Inferior parietal cortex (tissue), 1 donor: Measurements from ENCODE around the gene YY1.
A peak's percentile ranks its signal among the peaks of the same experiment; 100 is the strongest.
"Not testable (repeated sequence)": the region's sequence is repeated elsewhere in the genome, so short reads cannot be mapped to it uniquely, and the experiment has no call there.

Experiments used
- DNase-seq: peaks from one replicate; pipeline ENCODE4 v3.0.0-alpha.2; 2016; ENCODE audit errors: extremely low spot score

YY1 gene

DNA sequence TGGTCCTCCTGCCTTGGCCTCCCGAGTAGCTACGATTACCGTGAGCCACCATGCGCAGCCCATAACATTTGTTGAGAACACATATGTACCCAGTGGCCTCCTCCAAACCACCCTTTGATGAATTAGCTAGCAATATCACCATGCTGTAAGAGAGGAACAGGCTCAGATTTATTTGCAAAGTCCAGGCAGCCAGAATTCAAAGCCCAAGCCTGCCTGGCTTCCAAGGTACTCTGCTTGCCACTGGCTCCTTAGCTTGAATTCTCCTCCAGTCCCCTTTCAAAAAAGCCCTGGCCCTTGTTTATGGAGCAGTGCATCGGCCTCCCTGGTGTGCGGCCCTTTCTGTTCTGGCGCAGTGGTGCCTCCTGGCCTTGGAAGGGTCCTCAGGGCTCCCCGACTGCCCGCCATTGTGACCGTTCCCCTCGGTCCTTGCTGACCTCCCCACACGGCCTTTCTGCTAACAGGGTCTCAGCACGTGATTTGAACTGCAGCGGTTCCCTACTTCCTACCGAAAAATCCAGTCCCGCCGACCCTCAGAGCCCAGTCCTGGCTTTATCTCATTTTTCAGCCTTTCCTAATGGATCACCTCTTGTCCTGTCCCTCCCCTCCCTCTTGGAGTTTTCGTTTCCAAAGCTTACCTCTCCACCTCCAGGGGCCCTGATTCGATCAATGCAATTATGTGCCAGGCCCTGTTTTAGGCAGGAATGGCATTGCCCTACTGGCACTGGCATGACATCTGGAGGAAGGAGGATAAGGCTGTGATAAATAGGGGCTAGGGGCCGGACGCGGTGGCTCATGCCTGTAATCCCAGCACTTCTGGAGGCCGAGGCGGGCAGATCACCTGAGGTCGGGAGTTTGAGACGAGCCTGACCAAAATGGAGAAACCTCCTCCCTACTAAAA, 45.3 kb downstream of the YY1 start:
- no peak for DNase-seq

GRCh38 chr14:100285021-100285912, 46.3 kb downstream of the YY1 start:
- DNase-seq = peak; percentile 68

DNA sequence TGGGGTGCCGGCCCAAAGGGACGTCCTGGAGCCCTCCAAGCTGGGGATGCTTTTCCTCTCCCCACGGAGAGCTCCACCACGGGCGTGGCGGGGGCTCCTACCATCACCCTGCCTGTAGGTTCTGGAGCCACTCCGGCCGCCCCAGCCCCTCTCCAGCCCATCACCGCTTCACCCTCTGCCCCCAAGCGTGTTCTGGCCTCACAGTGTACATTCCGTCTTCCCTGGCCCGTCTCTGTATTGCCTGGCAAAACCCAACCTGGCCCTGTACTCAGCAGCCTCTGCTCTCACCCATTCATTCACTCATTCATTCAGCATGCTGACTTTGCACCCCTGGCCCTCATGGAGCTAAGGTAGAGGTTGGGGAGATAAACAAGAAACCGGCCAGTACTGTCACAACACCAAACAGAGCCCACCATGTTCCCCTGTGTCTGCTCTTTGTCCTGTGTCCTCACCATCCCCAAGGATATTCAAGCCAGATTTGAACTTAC, 47.0 kb downstream of the YY1 start:
- no peak for DNase-seq

GRCh38 chr14:100286484-100287191, 47.7 kb downstream of the YY1 start:
- no peak for DNase-seq

DNA sequence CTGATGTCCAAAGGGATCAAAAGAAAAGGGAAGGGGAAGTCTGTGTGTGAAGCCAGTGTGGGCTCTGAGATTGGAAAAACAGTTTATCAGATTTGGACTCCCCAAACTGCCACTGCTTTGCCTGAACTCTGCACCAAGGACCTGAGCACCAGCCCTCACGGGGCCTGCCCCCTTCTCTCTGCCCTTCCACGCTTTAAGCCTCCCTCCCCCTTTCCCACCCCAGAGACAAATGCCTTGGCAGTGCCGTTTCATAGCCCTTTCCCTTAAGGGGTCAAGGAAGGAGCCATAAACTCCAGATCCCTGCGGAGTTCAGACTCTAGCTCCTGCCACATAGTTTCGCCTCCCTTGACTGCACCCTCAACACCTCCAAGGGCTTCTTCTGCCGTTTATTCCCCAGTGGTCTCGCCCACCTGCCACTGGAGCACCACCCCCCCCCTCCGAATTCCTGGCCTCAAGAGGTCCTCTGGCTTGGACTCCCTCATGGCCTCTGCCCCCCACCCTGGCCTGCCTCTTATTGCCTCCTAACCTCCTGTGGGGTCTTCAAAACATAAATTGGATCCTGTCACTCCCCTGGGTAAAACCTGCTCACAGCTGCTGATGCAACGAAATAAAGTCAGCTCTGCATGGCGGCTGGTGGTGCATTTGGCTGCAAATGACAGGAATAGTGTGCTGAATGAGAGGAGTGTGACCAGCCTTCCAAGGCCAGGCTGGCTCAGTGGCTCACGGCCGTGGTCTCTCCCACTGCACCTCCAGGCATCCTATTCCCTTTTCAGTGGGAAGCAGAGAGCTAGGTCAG, 48.5 kb downstream of the YY1 start:
- no peak for DNase-seq

DNA sequence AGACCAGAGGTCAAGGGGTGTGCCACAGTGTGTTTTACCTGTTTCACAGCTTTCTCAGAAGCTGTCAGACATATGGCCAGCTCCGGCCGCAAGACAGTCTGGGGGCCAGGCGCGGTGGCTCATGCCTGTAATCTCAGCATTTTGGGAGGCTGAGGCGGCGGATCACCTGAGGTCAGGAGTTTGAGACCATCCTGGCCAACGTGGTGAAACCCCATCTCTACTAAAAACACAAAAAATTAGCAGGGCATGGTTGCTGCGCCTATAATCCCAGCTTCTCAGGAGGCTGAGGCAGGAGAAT, 49.0 kb downstream of the YY1 start:
- DNase-seq = not testable (repeated sequence)

DNA sequence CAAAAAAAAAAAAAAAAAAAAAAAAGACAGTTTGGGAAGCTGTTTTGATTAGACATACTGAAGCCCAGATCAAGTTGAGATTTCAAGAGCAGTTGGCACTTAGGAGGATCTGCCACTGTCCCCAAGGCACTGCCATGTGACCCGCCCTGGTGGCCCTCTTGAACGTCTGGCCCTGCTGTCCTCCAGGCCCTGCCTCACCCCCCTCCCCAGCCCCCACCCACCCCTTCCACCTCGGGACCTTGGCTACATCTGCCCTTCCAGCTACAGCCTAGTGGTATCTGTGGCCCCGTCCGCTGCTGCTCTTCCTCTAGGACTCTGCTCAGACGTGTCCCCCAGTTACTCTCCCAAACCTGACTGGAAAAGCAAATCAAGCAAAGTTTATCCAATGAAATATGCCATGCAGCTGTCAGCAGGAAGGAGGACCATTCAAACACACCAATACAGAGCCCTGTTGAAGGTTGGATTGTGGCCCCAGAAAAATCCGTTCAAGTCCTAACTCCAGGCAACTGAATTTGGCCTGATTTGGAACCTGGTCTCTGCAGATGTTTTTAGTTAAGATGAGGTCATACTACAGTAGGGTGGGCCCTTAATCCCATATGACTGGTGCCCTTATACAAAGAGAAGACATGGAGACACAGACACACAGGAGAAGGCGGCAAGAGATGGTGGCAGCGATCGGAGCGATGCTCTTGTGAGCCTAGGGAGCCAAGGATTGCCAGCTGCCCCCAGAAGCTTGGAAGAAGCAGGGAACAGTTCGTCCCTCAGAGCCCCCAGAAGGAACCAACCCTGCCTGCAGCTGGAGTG, 49.6 kb downstream of the YY1 start:
- DNase-seq = no peak

- no peak for DNase-seq
Observed at GRCh38 chr14:100289916-100290606, 51.1 kb downstream of the YY1 start.

DNA sequence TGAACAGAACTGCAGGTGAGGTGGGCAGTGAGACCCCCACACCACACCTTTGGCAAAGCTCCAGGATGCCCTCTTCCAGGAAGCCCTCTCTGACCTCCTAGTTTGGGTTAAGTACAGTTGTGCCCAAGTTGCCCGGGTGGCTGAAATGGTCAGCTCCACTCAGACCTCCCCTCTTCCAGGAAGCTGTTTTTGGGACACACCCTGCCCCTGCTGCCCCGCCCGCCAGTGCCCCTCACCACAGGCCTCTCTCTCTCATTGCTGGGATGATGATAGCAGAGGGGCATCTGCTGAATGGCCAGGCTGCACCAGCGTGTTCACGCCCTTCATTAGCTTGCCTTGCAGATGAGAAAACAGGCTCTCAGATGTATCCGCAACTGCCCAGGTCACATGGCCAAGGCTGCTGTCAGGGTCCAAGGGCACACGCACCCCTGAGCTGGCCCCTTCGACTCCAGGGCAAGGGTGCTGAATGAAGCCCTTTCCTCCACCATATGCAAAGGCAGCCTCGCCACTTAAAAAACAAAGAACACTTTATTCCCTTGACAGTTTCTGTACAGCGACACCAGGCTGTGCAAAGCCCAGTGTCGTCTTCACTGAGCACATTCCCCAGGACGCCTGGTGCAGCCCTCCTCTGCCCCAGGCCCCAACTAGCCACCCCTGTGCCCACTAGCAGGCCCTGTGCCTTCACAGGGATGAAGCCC, 51.8 kb downstream of the YY1 start:
- DNase-seq = no peak

GRCh38 chr14:100291305-100292075, 52.5 kb downstream of the YY1 start:
- DNase-seq = no peak

DNA sequence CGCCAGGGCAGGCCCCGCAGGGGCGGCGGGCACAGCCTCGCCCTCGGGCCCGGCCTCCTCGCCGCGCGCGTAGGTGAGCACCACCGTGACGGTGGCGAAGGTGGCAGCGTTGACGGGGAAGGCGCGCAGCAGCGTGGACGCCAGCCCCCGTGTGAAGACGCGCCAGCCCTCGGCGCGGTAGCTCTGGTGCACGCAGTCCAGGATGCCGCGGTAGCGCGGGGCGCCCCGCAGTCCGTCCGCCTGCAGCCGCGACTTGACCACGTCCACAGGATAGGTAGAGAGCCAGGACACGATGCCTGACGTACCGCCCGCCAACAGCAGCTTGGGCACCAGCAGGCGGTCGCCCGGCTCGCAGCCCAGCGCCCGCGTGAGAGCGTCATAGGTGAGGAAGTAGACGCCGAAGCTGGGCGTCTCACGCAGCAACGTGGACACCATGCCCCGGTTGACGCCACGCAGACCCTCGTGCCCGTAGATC, 53.4 kb downstream of the YY1 start:
- DNase-seq = no peak

DNA sequence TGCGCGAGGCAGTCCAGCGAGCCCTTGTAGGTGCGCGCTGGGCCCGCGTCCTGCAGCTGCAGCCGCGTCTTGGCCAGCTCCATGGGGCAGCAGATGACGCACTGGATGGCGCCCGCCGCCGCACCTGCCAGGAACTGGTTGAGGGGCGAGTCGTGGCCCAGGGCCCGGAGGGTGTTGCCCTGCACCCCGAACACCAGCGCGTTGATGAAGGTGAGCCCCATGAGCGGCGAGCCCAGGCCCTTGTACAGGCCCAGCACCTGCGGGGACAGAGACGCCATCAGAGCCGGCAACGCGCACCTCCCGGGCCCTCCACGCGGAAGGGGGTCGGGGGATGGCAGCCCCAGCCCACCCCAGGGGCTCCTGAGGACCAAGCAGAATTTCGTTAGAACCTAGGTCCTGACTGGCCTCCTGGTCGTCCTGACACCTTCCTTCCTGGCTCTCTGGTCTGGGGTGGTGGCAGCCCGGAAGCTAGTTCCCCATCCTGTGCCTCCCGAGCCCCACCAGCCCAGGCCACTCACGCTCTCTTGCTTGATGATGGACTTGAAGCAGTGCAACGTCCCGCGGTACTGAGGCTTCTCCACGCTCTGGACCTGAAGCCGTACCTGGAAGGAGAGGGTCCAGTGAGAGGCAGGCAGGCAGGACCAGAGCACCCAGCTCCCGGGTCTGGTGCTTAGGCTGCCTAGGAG, 54.0 kb downstream of the YY1 start:
- DNase-seq = no peak

DNA sequence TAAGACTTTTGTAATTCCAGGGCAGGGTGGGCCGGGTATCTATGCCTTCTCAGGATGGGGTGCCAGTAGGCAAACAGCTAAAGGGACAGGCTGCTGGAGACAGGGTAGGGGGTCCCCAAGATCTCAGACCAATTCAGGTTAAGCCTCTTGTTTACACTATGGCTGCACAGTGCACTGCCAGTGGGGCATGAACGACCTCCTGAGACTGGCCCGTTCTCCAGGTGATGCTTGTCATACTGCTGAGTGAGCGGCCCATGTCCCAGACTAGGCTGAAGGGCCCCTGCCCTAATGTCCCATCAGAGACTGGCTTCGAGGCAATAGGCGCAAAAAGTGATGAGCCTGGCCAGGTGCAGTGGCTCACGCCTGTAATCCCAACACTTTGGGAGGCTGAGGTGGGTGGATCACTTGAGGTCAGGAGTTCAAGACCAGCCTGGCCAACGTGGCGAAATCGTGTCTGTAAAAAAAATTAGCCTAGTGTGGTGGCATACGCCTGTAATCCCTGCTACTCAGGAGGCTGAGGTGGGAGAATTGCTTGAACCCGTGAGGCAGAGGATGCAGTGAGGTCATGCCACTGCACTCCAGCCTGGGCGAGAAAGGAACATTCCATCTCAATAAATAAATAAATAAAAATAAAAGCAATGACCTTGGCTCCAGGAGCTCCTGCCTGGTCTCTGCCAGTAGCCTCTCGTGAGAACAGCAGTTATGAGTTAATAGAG, 54.7 kb downstream of the YY1 start:
- no peak for DNase-seq

DNA sequence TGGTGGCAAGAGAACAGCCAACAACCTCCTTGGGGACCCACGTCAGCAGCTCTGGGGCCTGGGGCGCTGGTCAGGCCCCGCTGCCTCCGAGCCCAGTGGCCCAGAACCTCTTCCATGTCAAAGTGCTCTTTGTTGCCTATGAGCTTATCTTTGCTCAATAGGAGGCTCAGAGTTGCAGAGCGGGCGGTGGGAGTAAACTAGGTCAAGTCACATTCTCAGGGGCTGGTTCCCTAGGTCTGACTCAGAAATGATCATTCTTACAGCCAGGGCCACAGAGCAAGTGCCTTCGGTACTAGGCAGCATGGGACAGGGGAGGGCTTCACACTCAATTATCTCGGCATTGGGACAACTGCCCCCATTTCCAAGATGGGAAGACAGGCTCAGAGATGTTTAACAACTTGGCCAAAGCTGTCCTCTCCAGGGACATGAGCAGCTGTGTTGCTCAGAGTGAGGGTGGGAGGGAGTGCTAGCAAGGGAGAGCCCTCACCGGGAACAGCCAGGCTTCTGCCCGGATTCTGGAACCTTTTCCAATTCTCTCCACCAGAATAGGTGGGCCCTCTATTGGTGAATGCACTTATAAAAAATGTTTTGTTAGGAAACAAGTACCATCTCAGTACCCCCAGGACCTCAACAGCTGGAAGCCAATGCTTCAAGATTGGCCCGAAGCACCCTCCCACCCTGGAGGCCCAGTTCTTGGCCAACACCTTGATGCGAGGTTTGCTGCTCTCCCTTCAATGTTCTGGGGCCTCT, 55.4 kb downstream of the YY1 start:
- DNase-seq = no peak

DNA sequence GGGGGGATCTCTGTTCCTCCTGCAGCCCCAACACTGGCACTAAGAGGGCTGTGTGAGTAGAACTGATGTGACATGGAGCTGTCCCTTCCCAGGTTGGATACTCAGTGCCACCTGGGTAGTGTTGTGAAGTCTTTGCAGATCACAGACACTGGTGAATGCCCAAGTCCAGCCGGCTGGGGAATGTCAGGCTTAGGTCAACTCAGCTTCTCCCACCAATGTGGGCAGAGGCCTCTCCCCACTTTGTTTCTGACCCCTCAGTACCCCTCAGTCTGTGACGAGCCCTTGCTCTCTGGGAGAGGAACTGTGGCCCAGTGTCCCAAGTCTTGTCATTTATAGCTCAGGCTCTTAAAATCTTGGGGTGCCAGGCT, 56.0 kb downstream of the YY1 start:
- no peak for DNase-seq

- DNase-seq = no peak
Observed at GRCh38 chr14:100295376-100296105, 56.6 kb downstream of the YY1 start.
